Duodenal mucosa (tissue), 2 donors: Measurements from ENCODE around the gene OGFOD1.
"Not testable (repeated sequence)": the region's sequence is repeated elsewhere in the genome, so short reads cannot be mapped to it uniquely, and the experiment has no call there.

Source experiments
- H3K27ac ChIP-seq: one replicate; pipeline ENCODE4 v1.7.0; 2013; ENCODE audit warnings: low read depth, low read length
- H3K27me3 ChIP-seq, 2 donors: one replicate each; pipeline ENCODE4 v1.7.0; 2013; ENCODE audit warnings: low read length in 2 of 2, control low read depth in 1 of 2; ENCODE audit not compliant: insufficient read depth in 2 of 2, control insufficient read depth in 1 of 2
- H3K36me3 ChIP-seq, 2 donors: one replicate each; pipeline ENCODE4 v1.7.0; 2013; ENCODE audit warnings: low read length in 2 of 2, control low read depth in 1 of 2; ENCODE audit not compliant: insufficient read depth in 2 of 2, control insufficient read depth in 1 of 2
- H3K4me1 ChIP-seq, 2 donors: one replicate each; pipeline ENCODE4 v1.7.0; 2013; ENCODE audit warnings: low read length in 2 of 2, control low read depth in 1 of 2; ENCODE audit not compliant: insufficient read depth in 2 of 2, control insufficient read depth in 1 of 2
- H3K4me3 ChIP-seq, 2 donors: one replicate each; pipeline ENCODE4 v1.7.0; 2013; ENCODE audit warnings: low read length in 2 of 2, low read depth in 1 of 2
- H3K9ac ChIP-seq, 2 donors: one replicate each; pipeline ENCODE4 v1.7.0; 2013; ENCODE audit warnings: low read length in 2 of 2, low read depth in 1 of 2
- H3K9me3 ChIP-seq, 2 donors: one replicate each; pipeline ENCODE4 v1.7.0; 2013; ENCODE audit warnings: low read length in 2 of 2, control low read depth in 1 of 2; ENCODE audit not compliant: control insufficient read depth in 1 of 2

The OGFOD1 gene

DNA sequence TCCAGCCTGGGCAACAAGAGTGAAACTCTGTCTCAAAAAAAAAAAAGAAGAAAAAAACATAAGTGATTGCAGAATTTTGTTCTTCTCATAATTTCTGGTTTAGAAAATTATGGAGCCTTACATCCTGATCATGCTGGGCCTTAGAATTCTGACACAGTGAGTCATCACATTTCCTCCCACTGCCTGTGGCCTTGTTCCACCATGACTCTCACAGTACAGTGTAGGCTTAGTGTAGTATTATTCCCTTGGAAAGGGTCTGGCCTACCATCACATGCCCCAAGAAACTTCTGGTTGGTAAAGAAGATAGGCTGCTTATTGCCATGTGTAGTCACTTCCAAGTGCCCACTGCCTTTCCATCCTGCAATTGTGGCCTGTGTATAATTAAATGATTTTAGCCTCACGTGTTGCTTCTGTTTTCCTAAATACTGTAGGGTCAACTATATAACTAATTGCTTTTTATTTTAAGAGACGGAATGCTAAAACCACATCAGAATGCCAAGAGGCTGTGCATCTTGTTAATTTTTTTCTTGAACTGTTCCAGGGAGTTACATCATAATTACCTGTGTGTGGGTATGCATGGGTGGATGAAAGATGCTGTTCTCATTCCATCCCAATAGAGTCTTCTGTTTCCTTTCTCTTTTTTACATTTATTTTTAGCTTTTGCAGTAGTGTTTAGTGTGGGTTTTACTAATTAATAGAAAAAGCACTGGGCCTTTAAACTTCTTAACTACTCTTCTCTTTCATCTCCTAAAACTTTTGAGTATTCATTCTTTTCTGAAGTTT lies 25.9 kb downstream of the OGFOD1 start:
- Histone ChIP-seq H3K27ac (no peak overlapping the region), H3K36me3 (peaks cover 31 to 67% of the 10 kb centered on the region in 2 donors)

DNA sequence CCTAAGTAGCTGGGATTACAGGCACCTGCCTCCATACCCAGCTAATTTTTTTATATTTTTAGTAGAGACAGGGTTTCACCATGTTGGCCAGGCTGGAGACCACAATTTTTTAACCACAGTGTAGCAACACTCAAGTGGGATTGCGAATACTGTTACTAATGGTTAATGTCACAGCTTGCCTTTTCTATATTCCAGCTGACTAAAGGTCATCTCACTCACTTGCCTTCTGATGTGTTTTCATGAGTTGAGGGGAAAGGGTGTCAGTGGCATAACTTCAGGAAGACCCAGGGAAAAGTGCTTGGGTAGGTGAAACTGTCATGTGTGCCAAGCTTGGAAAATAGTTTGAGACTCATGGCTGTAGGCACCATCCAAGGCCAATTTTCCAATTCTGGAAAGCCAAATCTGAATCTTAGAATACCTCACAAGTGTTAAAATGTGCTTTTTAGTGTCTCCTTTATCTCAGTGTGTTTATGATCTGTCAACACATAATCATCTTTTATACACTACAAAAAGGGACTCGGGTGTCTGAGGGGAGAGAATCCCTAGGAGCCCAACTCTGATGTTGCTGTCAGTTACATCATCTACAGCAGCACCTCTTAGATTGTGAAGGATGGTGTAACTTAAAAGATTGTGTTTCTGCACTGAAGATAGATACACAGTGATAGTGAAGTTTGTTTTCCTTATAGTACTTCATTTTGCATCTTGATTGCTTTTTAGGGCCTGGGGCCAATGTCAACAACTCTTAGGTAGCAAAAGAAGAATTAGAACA lies 27.1 kb downstream of the OGFOD1 start:
- no peak overlapping the region for H3K9ac ChIP-seq
- H3K4me3 ChIP-seq = no peak overlapping the region
- H3K36me3 ChIP-seq = peaks cover 31 to 64% of the 10 kb centered on the region in 2 donors
- H3K27me3 ChIP-seq = no peaks in the 10 kb centered on the region
- no peak overlapping the region for H3K27ac ChIP-seq
- H3K9me3 ChIP-seq = no peaks in the 10 kb centered on the region
- no peaks in the 10 kb centered on the region for H3K4me1 ChIP-seq

More for the DNA sequence above, 25.9 kb downstream of the OGFOD1 start:
- no peaks in the 10 kb centered on the region for H3K27me3 ChIP-seq
- no peaks in the 10 kb centered on the region for H3K4me1 ChIP-seq
- H3K4me3 ChIP-seq = no peak overlapping the region
- H3K9ac ChIP-seq = no peak overlapping the region
- no peaks in the 10 kb centered on the region for H3K9me3 ChIP-seq

DNA sequence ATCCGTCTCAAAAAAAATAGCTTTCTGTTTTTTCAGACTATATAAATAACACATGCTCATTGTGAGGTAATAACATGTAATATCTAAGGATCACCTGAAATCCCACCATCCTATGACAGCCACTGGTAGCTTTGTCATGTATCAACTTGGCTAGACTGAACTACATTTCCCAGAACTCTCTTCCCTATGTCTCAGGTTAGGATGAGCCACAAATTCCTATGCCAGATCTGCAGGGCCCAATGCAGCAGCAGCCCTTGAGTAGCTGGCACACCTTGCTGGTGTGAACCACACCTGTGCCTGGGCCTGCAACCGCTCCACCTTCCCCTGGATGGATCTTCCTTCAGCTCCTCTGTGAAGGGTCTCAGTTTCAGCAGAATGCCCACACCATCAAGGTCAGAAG lies 28.1 kb downstream of the OGFOD1 start:
- Histone ChIP-seq H3K9ac (no peak overlapping the region), H3K27ac (no peak overlapping the region), H3K4me1 (no peaks in the 10 kb centered on the region), H3K36me3 (peaks cover 31 to 62% of the 10 kb centered on the region in 2 donors), H3K4me3 (no peak overlapping the region), H3K27me3 (no peaks in the 10 kb centered on the region), H3K9me3 (no peaks in the 10 kb centered on the region)

DNA sequence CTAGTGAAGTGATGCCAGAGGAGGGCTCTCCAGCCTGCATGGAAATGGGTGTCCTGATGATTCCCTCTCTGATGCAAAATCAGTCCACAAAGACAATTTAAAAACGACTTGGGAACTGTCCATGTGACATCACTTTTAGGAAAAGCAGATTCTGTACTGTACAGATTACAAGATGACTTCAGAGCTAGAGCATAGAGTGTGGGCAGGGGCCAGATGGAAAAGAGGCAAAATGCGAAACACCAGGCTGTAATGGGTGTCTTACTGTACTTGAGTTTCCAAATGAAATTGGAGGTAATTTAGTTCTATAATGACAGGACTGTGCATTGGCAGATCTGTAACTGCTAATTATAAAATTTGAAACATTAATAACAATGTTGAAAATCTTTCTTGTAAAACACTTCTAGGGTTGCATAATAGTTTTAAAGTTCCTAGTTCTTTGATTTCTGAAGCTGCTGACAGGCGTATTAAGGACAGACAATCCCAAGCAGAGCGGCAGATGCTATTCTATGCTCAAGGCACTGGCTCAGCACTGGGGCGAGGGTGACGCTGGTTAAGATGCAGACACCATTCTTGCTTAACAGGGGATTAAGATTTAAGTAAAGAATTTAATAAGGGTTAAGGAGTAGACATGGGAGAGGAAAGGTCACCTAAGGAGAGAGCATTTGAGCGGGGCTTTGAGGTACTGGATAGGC lies 29.6 kb downstream of the OGFOD1 start:
- Histone ChIP-seq H3K27me3 (no peaks in the 10 kb centered on the region), H3K9ac (no peak overlapping the region), H3K4me3 (no peak overlapping the region), H3K9me3 (no peaks in the 10 kb centered on the region), H3K36me3 (peaks cover 18 to 56% of the 10 kb centered on the region in 2 donors), H3K27ac (no peak overlapping the region), H3K4me1 (no peaks in the 10 kb centered on the region)

DNA sequence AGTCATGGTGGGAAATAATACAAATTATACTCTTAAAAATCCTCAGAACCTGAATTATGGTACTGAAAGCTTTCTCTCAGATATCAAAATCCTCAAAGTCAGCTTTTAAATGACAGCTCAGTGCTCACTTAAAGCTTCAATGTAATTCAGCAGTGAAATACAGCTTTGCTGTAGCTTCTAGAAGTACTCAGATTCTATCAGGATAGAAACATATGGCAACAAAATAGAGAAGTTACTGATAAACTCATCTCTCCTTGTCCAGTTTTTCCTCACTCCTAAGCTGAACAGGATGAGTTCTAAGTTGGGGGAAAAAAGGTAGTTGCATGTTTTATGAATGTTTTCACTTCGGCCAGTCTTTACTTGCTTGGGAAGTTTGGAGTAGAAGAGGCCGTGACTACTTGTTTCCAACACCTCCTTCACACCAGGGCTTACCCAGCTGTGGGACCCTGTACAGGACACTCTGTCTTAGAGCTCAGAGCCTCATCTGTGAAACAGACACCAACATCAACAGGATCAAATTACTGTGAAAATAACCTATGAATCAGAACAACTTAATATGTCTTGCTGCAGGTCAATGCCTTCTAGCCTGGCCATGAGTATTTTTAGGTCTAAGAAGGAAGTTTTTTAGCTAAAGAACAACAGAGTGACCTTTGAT lies 30.2 kb downstream of the OGFOD1 start:
- no peaks in the 10 kb centered on the region for H3K9me3 ChIP-seq
- peaks cover 18 to 50% of the 10 kb centered on the region in 2 donors for H3K36me3 ChIP-seq
- H3K27me3 ChIP-seq = no peaks in the 10 kb centered on the region
- no peak overlapping the region for H3K9ac ChIP-seq
- H3K4me1 ChIP-seq = no peaks in the 10 kb centered on the region
- no peak overlapping the region for H3K4me3 ChIP-seq
- H3K27ac ChIP-seq = no peak overlapping the region

DNA sequence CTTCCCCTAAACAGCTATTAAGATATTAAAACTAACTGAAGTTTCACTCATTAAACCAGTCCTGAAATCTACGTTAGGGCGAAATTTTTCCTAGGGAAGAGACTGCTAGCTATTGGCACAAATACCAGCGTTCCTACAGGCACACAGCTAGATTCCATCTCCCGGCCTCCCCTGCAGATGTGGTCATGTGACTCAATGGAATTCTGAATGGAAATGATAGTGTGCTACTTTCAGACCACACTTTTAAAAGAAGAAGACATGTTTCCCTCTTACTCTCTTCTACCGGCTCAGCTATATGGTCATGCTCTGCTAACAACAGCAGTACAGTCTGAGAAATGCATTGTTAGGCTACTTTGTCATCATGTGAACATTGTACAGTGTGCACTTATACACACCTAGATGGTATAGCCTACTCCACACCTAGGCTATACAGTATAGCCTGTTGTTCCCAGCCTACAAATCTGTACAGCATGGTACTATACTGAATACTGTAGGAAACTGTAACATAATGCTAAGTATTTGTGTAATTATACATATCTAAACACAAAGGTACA lies 31.4 kb downstream of the OGFOD1 start:
- H3K9ac ChIP-seq = no peak overlapping the region
- H3K27ac ChIP-seq = no peak overlapping the region
- no peaks in the 10 kb centered on the region for H3K4me1 ChIP-seq
- H3K36me3 ChIP-seq = peaks cover 11 to 42% of the 10 kb centered on the region in 2 donors
- H3K27me3 ChIP-seq = no peaks in the 10 kb centered on the region
- H3K9me3 ChIP-seq = no peaks in the 10 kb centered on the region
- H3K4me3 ChIP-seq = no peak overlapping the region

DNA sequence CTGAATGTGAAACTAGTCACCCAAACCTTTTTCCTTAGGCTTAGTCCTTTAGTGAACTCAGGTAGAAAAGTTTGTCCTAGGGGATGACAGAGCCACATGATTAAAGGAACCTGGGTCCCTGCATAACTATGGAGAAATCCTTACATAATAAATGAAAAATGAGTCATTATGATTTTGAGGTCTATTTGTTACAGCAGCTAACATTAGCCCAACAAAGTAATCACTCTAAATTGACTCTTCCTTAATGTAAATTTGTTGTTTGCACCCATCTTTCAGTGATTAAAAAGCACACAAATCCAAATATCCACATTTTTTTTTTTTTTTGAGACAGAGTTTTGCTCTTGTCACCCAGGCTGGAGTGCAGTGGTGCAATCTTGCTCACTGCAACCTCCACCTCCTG lies 32.0 kb downstream of the OGFOD1 start:
- Histone ChIP-seq H3K4me1 (no peaks in the 10 kb centered on the region), H3K4me3 (no peak overlapping the region), H3K9ac (no peak overlapping the region), H3K27me3 (no peaks in the 10 kb centered on the region), H3K36me3 (peaks cover 11 to 36% of the 10 kb centered on the region in 2 donors), H3K27ac (no peak overlapping the region), H3K9me3 (no peaks in the 10 kb centered on the region)

DNA sequence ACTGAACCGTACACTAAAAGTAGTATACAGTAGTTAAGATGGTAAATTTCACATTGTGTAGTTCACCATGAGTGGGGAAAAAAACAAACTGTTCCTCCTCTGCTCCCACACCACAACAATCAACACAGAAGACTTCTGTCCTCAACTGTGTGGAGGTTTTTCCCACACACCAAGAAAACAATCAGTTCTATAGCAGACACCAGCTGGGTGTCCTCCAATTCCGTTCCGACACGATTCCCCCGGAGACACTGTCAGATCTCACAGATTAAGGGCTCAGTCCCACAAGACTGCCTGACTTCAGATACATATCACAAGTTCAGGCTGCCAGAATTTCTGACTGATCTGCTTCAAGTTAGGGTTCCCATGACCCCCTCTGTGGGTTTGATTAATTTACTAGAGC lies 36.7 kb downstream of the OGFOD1 start:
- no peak overlapping the region for H3K9ac ChIP-seq
- peaks cover 0 to 26% of the 10 kb centered on the region in 2 donors for H3K36me3 ChIP-seq
- no peak overlapping the region for H3K27ac ChIP-seq
- H3K4me3 ChIP-seq = no peak overlapping the region
- H3K4me1 ChIP-seq = no peaks in the 10 kb centered on the region
- no peaks in the 10 kb centered on the region for H3K27me3 ChIP-seq
- no peaks in the 10 kb centered on the region for H3K9me3 ChIP-seq

DNA sequence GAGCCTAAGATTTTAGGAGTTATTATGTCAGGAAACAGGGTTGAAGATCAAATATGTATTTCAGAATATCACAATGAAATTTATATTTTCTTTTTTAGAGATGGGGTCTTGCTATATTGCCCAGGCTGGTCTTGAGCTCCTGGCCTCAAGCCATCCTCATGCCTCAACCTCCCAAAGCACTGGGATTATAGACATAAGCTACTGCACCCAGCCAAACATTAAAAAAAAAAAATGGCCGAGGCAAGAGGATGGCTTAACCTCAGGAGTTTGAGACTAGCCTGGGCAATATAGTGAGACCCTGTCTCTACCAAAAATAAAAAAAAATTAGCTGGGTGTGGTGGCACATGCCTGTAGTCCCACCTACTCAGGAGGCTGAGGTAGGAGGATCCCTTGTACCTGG lies 37.5 kb downstream of the OGFOD1 start:
- H3K4me1 ChIP-seq, H3K4me3 ChIP-seq, H3K9ac ChIP-seq, H3K27me3 ChIP-seq, H3K27ac ChIP-seq, H3K9me3 ChIP-seq: not testable (repeated sequence)
- peaks cover 0 to 22% of the 10 kb centered on the region in 2 donors for H3K36me3 ChIP-seq
